HEK293 (cell line): Measurements from ENCODE around the gene CLDN8.

ENCODE experiments used
- CTCF ChIA-PET: fragments of 350-600 bp; formaldehyde crosslinking; extraction: SDS; loops from one replicate; lab custom pipeline; 2021; ENCODE audit warnings: antibody characterized with exemption; lab: Yijun Ruan, JAX
- POLR2A ChIA-PET: fragments of 300-600 bp; formaldehyde crosslinking; extraction: SDS; loops from one replicate; lab custom pipeline; 2020; ENCODE audit warnings: antibody characterized with exemption, inconsistent platforms; lab: Yijun Ruan, JAX
- H3K27ac ChIP-seq: fragments of 200-500 bp; sonication (Bioruptor generic); 2 replicates; pipeline ENCODE4 v1.5.1; 2014; ENCODE audit warnings: low read depth, low read length, control low read depth, inconsistent platforms; ENCODE audit errors: extremely low read depth
- H3K36me3 ChIP-seq, 2 experiments: fragments of 200-500 bp in 1 of 2; sonication (Bioruptor generic) in 1 of 2; 1 replicate in 1 of 2; 2 replicates in 1 of 2; pipeline ENCODE4 v1.5.1; 2014 to 2017; ENCODE audit warnings: inconsistent platforms in 2 of 2, low read length in 2 of 2; ENCODE audit not compliant: control insufficient read depth in 2 of 2, insufficient read depth in 1 of 2
- H3K4me1 ChIP-seq: fragments of 200-500 bp; sonication (Bioruptor generic); 2 replicates; pipeline ENCODE4 v1.5.1; 2014; ENCODE audit warnings: mild to moderate bottlenecking, low read length, inconsistent platforms; ENCODE audit not compliant: control insufficient read depth, insufficient read depth
- H3K4me3 ChIP-seq: 2 replicates; pipeline ENCODE4 v1.5.1; 2011; ENCODE audit warnings: low read depth, mild to moderate bottlenecking, control low read depth, low read length, moderate library complexity
- H3K9me3 ChIP-seq: fragments of 200-500 bp; sonication (Bioruptor generic); 2 replicates; pipeline ENCODE4 v1.5.1; 2014; ENCODE audit warnings: low read depth, low read length, inconsistent platforms; ENCODE audit not compliant: control insufficient read depth, insufficient read depth
- GLI4 ChIP-seq: fragments of 450-650 bp; formaldehyde crosslinking; IDR thresholded peaks from 2 replicates; pipeline ENCODE4 v1.5.1; 2016; ENCODE audit warnings: missing biosample characterization, missing genetic modification characterization
- GLIS1 ChIP-seq: fragments of 450-650 bp; formaldehyde crosslinking; IDR thresholded peaks from 2 replicates; pipeline ENCODE4 v1.5.1; 2016; ENCODE audit warnings: missing biosample characterization, missing genetic modification characterization
- HIC1 ChIP-seq: fragments of 450-650 bp; formaldehyde crosslinking; IDR thresholded peaks from 2 replicates; pipeline ENCODE4 v1.5.1; 2016; ENCODE audit warnings: missing biosample characterization, missing genetic modification characterization
- IKZF3 ChIP-seq: fragments of 450-650 bp; IDR thresholded peaks from 2 replicates; pipeline ENCODE4 v1.5.0; 2018; ENCODE audit warnings: missing biosample characterization, mild to moderate bottlenecking, missing genetic modification characterization, moderate library complexity
- SETDB1 ChIP-seq: IDR thresholded peaks from one replicate; pipeline ENCODE4 v1.6.1; 2017; ENCODE audit warnings: mild to moderate bottlenecking, low read length, moderate library complexity, mixed read lengths; ENCODE audit not compliant: insufficient read length
- TRIM28 ChIP-seq: IDR thresholded peaks from 2 replicates; pipeline ENCODE4 v1.6.1; 2011; ENCODE audit warnings: low read length, control low read depth, borderline replicate concordance
- ZBTB48 ChIP-seq: fragments of 450-650 bp; formaldehyde crosslinking; IDR thresholded peaks from 2 replicates; pipeline ENCODE4 v1.5.1; 2016; ENCODE audit warnings: missing biosample characterization, missing genetic modification characterization
- ZNF112 ChIP-seq: fragments of 450-650 bp; formaldehyde crosslinking; IDR thresholded peaks from 2 replicates; pipeline ENCODE4 v1.5.0; 2017; ENCODE audit warnings: missing biosample characterization, missing genetic modification characterization
- ZNF23 ChIP-seq: fragments of 450-650 bp; formaldehyde crosslinking; IDR thresholded peaks from 2 replicates; pipeline ENCODE4 v1.5.1; 2016; ENCODE audit warnings: missing biosample characterization, missing genetic modification characterization, borderline replicate concordance
- ZNF280D ChIP-seq: fragments of 450-650 bp; formaldehyde crosslinking; IDR thresholded peaks from 2 replicates; pipeline ENCODE4 v1.5.1; 2016; ENCODE audit warnings: missing biosample characterization, missing genetic modification characterization
- ZNF292 ChIP-seq: fragments of 450-650 bp; formaldehyde crosslinking; IDR thresholded peaks from 2 replicates; pipeline ENCODE4 v1.5.1; 2016; ENCODE audit warnings: low read depth, missing biosample characterization, missing genetic modification characterization, borderline replicate concordance
- ZNF548 ChIP-seq: fragments of 450-650 bp; formaldehyde crosslinking; IDR thresholded peaks from 2 replicates; pipeline ENCODE4 v1.5.1; 2016; ENCODE audit warnings: missing biosample characterization, missing genetic modification characterization
- ZNF555 ChIP-seq: fragments of 450-650 bp; formaldehyde crosslinking; conservative IDR thresholded peaks from 2 replicates; pipeline ENCODE4 v1.5.1; 2017; ENCODE audit warnings: missing biosample characterization, mild to moderate bottlenecking, missing genetic modification characterization, inconsistent platforms
- ZNF600 ChIP-seq: fragments of 450-650 bp; formaldehyde crosslinking; IDR thresholded peaks from 2 replicates; pipeline ENCODE4 v1.5.1; 2016; ENCODE audit warnings: missing biosample characterization, missing genetic modification characterization
- ZNF654 ChIP-seq: fragments of 450-650 bp; formaldehyde crosslinking; IDR thresholded peaks from 2 replicates; pipeline ENCODE4 v1.5.1; 2016; ENCODE audit warnings: low read depth, missing biosample characterization, missing genetic modification characterization
- ZNF677 ChIP-seq: fragments of 450-650 bp; IDR thresholded peaks from 2 replicates; pipeline ENCODE4 v1.5.0; 2018; ENCODE audit warnings: missing biosample characterization, mild to moderate bottlenecking, missing genetic modification characterization, moderate library complexity
- ZNF704 ChIP-seq: fragments of 450-650 bp; formaldehyde crosslinking; IDR thresholded peaks from 2 replicates; pipeline ENCODE4 v1.5.1; 2016; ENCODE audit warnings: missing biosample characterization, missing genetic modification characterization
- ZNF837 ChIP-seq: fragments of 450-650 bp; formaldehyde crosslinking; IDR thresholded peaks from 2 replicates; pipeline ENCODE4 v1.5.1; 2016; ENCODE audit warnings: missing biosample characterization, missing genetic modification characterization
- TF ChIP-seq, protein P1 (sequence below): sonication (generic); formaldehyde crosslinking; IDR thresholded peaks from 2 replicates; pipeline ENCODE4 v1.8.1; 2022; ENCODE audit warnings: mild to moderate bottlenecking, moderate library complexity, missing genetic modification reagents
- TF ChIP-seq, protein P2 (sequence below): fragments of 450-650 bp; formaldehyde crosslinking; IDR thresholded peaks from 2 replicates; pipeline ENCODE4 v1.5.1; 2016; ENCODE audit warnings: missing biosample characterization, missing genetic modification characterization

The CLDN8 gene

DNA sequence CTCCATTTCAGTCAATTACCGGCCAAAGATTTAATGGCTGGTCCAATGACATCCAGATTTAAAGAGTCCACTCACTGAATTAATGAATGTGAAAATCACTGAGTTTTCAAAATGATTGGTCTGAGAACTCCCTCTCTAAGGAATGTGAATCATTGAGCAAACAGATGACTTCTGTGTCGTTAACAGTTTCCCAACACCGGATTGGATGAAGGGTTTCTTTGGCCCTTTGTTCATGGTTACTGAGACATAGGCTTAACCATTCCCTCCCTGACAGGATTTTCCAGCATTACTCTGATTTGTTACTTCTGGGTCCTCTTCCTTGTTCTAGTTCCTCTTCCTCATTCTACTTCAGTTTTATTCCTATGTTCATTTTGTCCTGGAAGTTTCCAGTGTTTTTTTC, 47.8 kb downstream of the CLDN8 start:
- POLR2A ChIA-PET: no interaction called here

DNA sequence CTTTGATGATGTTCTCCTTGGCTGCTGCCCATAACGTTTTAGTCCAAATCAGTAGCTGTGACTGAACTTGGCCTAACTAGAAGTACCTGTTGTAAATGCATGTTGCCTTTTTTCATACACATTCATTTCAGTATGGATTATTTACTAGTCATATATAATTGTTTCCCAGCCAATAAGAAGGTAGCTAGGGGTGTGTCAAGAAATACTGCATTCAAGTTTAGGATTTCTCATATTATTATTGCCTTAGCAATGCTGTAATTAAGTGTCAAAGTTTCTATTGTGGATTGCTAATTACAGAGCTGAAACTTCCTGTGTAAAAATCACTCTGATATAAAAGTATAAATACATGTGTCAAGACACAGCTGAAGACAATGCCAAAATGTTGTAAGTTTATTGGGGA, 49.2 kb downstream of the CLDN8 start, which contains the start of gene CLDN17:
Gene CLDN17, minus strand, starts transcription at position 101 of the 400 bp plus-strand sequence. CDS start 188 bp downstream, outside the sequence.
- ChIA-PET POLR2A (no interaction called here), CTCF (interaction anchor here (0.9 to 1.3 kb wide), 2 partner anchors 29 to 32 kb away, joined by 3 read pairs; no protein-coding TSS in a partner anchor)
- Histone ChIP-seq H3K9me3 (no peaks in the 10 kb centered on the region), H3K4me3 (no peak within 1 kb of the TSS), H3K36me3 (no peaks in the 10 kb centered on the region)
- no peak for TF ChIP-seq ZNF23
- no peak for TF ChIP-seq ZNF654 (tag by site-specific recombination)
- TF ChIP-seq ZNF548 (tag by site-specific recombination): no peak
- no peak for TF ChIP-seq ZNF555 (tag by site-specific recombination)
- no peak for TF ChIP-seq GLI4
- no peak for TF ChIP-seq ZBTB48 (tag by site-specific recombination)
- TF ChIP-seq ZNF837 (tag by site-specific recombination): no peak
- TF ChIP-seq ZNF600: no peak
- no peak for TF ChIP-seq ZNF677
- TF ChIP-seq ZNF280D (tag by site-specific recombination): no peak
- TF ChIP-seq, protein P1, sequence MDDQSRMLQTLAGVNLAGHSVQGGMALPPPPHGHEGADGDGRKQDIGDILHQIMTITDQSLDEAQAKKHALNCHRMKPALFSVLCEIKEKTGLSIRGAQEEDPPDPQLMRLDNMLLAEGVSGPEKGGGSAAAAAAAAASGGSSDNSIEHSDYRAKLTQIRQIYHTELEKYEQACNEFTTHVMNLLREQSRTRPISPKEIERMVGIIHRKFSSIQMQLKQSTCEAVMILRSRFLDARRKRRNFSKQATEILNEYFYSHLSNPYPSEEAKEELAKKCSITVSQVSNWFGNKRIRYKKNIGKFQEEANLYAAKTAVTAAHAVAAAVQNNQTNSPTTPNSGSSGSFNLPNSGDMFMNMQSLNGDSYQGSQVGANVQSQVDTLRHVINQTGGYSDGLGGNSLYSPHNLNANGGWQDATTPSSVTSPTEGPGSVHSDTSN (CRISPR knock-in tag): no peak
- TF ChIP-seq SETDB1: no peak
- TF ChIP-seq IKZF3 (tag by site-specific recombination): no peak
- no peak for TF ChIP-seq ZNF112
- TF ChIP-seq, protein P2, sequence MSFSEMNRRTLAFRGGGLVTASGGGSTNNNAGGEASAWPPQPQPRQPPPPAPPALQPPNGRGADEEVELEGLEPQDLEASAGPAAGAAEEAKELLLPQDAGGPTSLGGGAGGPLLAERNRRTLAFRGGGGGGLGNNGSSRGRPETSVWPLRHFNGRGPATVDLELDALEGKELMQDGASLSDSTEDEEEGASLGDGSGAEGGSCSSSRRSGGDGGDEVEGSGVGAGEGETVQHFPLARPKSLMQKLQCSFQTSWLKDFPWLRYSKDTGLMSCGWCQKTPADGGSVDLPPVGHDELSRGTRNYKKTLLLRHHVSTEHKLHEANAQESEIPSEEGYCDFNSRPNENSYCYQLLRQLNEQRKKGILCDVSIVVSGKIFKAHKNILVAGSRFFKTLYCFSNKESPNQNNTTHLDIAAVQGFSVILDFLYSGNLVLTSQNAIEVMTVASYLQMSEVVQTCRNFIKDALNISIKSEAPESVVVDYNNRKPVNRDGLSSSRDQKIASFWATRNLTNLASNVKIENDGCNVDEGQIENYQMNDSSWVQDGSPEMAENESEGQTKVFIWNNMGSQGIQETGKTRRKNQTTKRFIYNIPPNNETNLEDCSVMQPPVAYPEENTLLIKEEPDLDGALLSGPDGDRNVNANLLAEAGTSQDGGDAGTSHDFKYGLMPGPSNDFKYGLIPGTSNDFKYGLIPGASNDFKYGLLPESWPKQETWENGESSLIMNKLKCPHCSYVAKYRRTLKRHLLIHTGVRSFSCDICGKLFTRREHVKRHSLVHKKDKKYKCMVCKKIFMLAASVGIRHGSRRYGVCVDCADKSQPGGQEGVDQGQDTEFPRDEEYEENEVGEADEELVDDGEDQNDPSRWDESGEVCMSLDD (tag by site-specific recombination): no peak
- TF ChIP-seq, all 188 proteins: peak for 0
- H3K4me1 ChIP-seq: no peaks in the 10 kb centered on the region
- no peak within 1 kb of the TSS for H3K27ac ChIP-seq

More for the DNA sequence above, 47.8 kb downstream of the CLDN8 start:
- no peaks in the 10 kb centered on the region for H3K9me3 ChIP-seq
- no peak overlapping the region for H3K4me3 ChIP-seq
- CTCF ChIA-PET: no interaction called here
- no peaks in the 10 kb centered on the region for H3K4me1 ChIP-seq
- H3K36me3 ChIP-seq: no peaks in the 10 kb centered on the region
- no peak overlapping the region for H3K27ac ChIP-seq
- no peak for TF ChIP-seq HIC1
- no peak for TF ChIP-seq TRIM28
- no peak for TF ChIP-seq ZNF704 (tag by site-specific recombination)
- no peak for TF ChIP-seq GLIS1 (tag by site-specific recombination)
- TF ChIP-seq ZNF292 (tag by site-specific recombination): no peak
